Measurements from ENCODE around the gene PRKCE.
"Not testable (repeated sequence)": the region's sequence is repeated elsewhere in the genome, so short reads cannot be mapped to it uniquely, and the experiment has no call there.

Gene PRKCE

DNA sequence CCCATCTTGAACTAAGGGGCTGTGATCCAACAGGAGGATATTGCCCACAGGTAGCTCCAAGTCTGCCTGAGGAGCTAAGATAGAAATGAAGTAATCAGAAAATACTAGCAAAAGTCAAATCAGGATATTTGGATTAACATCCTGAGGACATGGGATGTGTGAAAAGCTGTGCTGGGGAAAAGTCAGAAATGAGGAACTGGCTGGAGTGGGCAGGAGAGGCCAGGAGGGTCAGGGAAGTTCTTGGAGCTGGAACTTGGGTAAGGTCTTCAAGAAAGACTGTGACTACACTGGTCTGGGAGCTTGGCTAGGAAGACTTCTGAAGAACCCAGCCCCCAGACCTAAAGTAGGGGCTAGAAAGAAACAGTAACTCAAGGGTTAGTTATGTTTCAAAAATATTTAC lies 250.9 kb downstream of the PRKCE start:
- no peak for DNase-seq

DNA sequence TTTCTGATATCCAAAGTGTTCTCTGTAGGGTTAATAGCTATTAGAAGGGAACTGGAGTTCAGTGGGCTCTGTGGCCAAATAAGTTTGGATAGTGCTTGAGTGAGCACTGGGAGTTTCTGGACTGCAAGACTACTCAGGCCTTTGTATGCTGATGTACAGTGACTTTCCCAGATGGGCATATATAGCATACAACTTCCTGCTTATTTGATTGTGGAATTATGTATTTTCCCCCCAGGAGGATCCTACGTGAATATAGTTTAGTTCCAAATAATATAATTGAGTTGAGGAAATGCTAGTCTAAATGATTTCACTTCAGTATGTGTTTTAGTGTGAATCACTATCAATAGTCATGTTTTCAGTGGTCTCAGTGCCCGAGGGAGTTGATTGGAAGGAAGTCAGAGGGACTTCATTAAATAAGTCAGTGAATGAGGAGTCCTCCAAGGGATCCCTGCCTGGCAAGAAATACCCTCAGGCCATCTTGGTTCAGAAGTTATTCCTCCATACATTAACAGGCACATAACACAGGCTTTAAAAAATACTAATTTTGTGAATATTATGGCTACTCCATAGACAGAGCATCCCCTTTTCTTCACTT lies 251.4 kb downstream of the PRKCE start:
- no peak for DNase-seq

DNA sequence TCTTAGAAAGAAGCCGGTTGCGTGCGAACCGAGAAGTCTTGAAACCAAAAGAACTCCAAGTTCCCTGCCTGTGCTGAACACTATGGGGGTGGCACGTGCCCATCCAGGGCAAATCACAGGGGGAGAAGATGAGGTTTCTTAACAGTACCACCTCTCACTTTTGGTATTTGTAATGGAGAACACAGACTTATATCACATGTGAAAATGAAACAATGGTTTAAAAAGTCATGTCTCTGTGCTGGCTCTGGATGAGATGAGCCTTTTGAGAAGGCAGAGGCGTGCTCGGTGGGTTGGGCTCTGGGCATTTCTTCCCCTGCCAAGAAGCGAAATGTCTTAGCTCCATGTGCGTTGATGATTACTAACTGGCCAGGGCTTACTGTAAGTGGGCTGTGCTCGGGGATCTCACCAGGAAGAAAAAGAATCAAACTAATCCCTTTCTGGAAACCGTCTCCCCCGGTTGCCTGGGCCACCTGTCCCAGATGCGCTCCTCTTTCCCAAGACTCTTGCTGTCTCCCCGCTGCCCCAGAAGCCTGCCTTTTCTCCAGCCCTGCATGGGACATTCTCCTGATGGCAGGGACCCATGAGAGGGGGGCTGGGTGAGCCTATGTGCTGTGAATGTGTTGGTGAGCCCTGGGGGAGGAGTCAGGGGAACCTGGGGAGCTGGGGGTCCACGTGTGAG lies 252.9 kb downstream of the PRKCE start:
- DNase-seq: peak in 8 of 56 donors; percentile 16 to 56 (median 42)

DNA sequence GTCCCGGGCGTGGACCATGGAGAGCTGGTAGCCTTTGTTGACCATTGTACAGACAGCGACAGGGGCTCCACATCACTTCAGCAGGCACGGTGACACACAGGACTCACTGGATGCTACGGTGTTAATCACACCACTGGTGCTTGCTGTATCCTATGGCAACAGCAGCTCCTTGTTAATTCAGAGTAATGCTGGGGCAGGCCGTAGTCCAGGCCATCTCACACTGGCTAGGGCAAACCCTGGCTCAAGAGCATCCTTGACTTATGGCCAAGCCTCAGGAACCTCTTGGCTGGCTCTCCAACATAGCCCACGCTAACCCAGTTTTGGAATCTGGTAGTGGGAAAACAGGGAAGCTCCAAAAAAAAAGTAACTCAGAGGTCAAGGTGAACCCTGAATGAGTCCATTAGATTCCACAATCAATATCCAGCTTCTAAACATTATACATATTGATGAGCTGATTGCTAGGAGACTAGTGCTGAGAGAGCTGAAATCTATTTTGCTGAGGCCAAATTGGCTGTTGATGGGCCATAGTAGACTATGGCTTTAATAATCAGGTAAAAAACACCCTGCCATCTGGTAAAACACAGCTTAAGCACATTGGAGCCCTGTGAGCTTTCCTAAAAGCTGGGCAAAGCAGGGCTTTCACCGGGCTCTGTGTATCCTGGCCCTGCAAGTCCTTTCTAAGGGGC lies 253.6 kb downstream of the PRKCE start:
- DNase-seq: peak in 16 of 56 donors; percentile 5 to 57 (median 40)

DNA sequence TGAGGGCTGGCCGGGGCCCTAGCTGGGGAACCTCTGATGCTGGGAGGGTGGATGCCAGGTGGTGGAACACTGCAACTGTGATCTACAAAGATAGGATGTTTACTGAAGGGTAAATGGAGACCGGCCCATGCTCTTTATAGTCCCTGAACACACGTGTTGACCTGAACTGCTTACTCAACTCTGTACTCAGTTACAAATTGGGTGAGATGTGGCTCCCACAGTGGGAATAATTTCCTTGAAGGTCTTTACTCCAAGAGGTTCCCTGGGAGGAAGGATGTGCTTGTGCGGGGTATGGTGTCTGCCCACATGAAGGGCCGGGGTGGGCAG lies 254.1 kb downstream of the PRKCE start:
- DNase-seq: no peak

DNA sequence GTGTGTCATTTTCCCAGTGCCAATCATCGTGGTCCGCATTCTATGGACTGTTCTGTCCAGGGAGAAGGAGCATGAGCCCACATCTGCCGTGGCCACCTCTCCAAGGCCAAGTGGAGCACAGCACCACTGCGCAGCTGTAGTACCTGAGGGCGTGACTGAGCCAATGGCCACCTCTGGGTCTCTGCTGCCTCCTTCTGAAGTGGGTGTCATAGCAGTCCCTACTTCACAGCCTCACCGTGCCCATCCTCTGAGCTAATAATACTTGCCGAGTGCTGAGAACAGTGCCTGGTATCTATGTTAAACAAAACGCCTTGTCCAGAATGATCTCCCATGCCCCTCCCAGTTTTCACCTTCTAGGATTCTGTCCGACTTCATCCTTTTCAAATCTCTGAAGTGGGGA lies 256.1 kb downstream of the PRKCE start:
- DNase-seq: no peak

DNA sequence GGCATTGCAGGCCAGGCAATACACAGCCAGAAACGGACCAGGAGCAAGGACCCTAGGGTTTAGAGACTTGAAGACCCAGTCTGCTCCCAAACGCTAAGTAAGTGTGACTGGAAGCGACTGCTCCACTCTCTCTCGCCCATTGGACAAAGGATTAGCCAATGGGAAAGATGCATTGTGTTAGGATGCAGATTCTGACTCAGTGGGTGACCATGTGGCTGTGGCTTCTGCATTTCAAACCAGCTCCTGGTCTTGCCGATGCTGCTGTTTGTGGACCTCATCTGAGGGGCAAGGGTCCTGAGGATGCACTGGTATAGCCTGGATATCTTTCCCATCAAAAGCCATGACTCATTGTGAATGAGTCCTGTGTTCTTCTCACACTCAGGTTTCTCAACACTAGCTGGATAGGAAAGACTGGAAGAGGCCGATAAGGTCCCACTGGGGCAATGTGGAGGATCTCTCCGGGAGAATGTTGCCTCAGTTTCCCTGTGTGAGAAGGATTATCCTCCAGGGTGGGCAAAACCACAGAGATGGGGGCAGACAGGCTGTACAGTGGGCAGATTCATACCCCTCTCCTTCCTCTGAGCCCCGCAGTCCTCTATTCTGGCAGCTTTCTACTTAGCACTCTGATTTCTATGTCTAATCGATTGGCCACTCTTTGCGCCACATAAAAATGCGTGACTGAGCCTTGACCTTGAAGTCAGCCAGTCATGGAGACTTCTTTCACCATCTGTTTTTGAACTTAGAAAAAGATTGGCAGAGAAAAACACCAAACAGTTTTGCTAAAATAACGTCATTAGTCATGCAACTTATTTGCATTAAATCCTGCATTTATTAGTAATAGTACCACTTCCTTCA lies 257.1 kb downstream of the PRKCE start:
- DNase-seq: no peak

DNA sequence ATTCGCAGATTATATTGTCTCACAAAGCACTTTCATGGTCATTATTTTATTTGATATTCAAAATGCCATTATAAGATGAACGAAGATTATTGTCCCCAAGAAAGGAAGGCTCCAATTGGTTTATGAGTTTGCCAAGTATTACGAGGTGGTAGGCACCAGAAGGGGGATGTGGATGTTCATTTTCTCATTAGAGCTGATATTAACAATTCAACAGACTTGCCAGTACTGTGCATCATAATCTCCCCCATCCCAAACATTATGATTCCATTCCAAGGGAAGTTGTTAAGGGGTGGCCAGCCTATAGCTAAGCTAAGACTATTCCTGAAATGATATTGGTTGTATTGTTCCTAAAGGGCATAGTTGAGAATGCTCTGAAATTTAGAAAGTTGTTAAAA lies 257.7 kb downstream of the PRKCE start:
- DNase-seq: no peak

DNA sequence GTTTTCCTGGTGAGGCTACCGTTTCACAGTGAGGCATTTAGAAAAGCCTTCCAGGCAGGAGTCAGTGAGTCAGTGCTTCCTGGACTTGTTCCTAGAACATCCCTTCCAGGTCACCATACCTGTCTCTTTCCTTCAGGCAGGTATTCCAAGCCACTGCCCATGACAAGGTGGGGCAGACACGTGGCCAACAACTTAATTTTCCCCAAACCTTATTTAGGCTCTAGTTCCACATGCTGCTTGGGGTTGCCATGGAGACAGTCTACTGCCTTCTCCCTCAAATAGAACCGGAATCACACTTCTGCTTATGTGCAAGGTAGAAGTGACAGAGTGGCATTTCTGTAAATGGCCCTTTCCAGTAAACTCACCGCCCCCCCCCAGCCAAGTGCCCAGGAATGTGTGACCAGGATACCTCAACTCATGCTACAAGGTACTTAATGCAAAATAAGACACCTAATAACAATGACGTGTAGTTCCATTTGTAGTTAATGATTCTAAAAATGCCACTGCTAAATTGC lies 258.3 kb downstream of the PRKCE start:
- peak in 29 of 56 donors; percentile 18 to 76 (median 41) for DNase-seq

DNA sequence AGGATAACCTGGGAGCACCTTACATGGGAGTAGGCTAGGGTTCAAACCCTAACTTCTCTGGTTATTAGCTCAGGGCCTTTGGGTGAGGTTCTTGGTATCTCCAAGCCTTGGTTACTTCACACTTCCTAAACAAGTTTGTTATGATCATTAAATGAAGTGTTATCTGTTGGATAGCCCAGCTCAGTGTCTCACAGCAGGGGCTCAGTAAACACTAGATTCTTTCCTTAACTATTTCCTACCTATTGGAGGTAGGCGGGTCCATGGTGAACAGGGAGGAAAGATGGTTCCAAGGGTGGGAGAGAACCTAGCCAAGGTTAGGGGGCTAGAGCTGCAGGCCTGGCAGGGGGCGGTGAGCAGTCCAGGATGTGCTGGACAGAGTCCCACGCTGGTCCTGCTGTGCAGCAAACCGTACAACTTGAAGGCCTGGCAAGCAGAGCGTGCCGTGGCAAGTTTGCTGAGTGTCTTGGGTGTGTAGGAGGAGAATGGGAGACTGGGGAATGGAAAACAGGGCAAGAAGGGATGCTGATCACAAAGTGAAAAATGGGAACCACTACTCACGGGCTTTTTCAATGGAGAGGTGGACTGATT lies 259.1 kb downstream of the PRKCE start:
- no peak for DNase-seq

DNA sequence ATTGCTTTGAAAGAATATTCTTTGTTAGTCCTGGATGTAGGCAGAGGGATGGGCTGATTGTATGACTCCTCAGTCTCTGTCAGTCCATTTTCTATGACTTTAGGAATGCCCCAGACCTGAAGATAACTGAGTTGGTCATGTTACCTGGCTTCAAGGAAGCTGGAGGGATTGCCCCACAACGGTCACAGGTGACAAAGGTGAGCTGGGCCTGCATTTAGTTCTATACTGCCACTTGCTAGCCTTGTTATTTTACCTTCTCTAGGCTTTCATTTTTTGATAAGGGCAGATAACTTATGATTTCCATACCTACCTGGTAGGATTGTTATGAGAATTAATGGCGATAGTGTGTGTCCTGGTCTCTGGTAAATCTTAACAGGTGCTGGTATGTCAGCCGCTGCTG lies 260.1 kb downstream of the PRKCE start:
- DNase-seq: no peak

DNA sequence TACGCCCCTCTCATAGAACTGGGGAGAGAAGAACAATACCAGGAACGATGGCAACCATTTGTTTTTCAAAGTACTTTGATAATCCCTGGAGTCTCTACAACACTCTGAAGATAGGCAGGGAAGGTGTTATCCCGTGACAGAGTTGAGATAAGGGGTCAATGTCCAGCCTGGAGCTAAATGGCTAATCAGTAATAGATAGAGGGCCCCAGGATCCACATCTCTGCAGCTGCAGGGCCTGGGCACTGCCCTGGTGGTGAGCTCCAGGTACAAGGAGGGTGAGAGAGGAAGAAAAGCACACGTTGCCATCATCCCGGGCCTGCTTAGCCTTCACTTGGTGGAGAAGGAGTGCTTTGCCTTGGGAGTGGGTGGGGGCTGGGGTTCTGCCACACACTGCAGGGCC lies 260.6 kb downstream of the PRKCE start:
- no peak for DNase-seq

DNA sequence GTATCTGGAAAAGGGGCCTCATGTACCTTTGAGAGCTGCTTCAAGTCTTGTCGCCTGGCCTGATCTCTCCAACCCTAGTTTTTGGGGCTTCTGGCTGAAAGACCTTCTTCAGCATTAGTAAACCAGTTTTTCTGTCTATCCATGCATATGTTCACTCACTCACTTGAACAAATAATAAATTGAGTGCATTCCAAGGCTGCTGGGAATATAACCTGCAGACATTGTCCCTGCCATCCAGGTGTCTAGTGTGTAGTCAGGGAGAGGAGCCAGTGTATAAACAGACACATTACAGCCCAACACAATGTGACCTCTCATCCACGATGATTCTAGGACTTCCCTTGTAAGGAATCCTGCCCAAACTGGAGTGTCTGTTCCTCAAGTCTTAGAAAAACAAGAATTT lies 262.1 kb downstream of the PRKCE start:
- no peak for DNase-seq

DNA sequence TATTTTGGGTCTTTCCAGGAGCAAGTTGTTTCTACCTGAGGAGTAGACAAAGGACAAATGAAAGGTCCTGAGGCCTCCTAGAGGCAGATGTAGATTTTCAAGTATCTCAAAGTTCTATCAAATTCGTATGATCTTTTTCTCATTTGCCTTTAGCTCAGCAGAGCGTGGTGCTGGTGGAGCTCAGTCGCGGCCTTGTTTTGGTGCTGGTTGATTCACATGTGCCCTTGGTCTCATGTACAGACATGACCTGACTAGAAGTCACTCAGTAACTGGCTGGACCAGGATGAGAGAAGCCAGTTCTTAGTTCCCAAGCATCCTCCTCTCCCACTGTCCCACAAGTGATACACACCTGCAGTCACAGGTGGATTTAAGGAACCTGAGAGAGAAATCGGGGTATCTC lies 264.0 kb downstream of the PRKCE start:
- no peak for DNase-seq

DNA sequence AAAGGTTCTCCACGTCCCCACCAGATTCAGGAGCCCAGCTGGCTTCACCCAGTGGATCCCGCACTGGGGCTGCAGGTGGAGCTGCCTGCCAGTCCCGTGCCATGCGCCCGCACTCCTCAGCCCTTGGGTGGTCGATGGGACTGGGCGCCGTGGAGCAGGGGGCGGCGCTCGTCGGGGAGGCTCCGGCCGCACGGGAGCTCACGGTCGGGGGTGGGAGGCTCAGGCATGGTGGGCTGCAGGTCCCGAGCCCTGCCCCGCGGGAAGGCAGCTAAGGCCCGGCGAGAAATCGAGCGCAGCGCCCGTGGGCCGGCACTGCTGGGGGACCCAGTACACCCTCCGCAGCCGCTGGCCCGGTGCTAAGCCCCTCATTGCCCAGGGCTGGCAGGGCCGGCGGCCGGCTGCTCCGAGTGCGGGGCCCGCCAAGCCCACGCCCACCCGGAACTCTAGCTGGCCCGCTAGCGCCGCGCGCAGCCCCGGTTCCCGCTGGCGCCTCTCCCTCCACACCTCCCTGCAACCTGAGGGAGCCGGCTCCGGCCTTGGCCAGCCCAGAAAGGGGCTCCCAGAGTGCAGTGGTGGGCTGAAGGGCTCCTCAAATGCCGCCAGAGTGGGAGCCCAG lies 266.2 kb downstream of the PRKCE start:
- not testable (repeated sequence) for DNase-seq

DNA sequence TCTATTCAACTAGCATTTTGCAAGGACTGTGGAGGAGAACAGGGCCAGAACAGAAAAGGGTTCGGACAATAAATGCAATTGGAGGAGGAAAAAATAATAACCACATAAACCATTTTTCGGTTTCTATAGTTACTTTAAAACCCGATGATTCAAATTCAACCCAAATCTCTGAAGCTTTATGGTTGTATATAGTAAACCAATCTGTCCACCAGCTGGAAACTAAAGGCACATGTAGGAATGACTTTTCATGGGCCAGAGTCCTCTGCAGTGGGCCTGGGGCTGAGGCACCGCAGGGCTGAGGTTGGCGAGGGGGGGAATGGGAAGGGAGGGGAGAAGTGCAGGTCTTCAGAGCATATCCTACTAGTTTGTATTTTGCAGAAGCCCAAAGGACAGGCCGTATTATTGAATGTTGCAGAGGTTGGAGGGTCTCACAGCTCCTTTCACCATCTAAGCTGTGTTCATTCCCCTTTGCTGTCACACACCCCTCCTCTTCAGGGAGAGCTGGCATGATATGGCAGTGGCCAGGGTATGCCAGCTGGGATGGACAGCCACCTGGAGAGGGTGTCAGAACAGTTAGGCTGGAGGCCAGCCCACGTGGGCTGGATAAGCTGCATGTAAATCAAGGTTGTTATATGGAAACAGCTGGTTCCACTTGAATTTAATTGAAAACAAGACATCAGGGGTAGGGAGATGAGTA lies 267.1 kb downstream of the PRKCE start:
- no peak for DNase-seq

DNA sequence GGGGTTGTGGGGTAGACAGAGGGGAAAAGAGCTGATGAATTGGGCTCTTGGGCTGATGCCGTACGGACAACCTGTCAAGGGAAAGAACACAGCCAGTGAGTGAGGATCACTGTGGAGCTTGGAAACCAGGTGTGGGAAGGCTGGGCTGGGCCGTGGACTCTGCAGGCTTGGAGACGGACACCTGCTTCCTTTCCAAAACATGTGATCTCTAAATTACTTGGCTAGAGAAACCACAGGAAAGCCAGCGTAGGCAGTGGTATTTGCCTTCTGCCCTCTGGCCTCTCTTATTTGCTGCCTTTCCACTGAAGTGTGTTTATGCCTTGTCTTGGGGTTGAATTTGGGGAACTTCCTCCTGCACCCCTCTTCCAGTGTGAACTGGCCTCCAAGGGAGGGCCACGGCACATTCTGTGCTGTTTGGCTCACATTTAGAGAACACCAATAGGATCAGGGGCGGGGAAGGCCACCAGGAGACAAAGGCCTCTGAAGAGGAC lies 267.7 kb downstream of the PRKCE start:
- no peak for DNase-seq

DNA sequence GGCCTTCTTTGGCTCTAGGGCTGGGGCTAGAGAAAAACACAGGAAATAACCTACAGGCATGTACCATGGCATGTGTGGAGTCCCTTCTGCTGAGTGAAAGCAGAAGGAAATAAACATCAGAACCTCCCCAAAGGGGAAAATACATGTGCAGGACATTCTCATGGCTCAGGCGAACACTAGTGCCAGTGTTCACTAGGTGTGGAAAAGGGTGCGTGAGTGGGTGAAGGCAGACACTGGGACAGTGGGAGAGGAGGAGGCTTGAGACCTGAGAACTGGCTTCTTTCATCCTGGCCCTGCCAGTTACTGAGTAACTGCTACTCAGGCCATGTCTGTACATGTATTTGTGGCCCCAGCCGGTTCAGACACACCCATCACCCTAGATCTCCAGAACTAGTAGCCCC lies 268.2 kb downstream of the PRKCE start:
- no peak for DNase-seq

DNA sequence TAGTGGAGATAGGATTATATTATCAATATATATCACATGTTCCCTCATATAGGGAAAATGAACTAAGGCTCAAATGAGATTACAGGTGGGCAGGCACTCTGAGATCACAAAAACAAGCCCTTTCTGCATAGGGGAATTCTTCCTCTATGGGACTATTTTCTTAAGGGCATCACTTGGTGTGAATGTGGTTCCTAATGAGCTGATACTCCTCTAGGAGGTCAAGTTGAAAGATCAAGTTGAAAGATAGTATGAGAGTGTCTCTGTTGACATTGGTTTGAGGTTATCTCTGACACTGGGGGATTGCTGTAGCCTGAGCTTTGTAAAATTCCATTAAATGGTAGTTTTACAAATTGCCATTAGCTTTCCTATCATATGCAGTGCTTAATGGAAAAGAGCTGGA lies 270.4 kb downstream of the PRKCE start:
- no peak for DNase-seq

DNA sequence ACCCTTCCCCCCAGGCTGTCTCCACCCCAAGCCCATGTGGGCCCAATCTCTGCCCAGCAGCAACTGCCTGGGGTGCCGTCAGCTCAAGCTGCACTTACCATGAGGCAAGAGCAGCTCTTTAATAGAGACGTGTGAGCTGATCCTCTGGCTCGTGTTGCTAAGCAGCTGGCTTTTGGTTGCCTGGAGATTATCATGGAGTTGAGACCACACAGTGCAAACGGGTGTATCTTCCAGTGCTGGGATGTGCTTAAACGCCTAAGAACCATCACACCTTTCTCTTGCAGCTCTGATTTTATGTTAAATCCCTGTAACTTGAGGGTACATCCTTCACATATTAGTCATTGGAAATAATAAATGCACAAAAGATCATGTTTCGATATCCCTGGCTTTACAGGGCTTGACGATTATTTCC lies 271.1 kb downstream of the PRKCE start:
- peak in 21 of 56 donors; percentile 10 to 66 (median 30) for DNase-seq
